HG03442 (cell line): ENCODE results near the gene RASSF6.
A peak's percentile ranks its signal among the peaks of the same experiment; 100 is the strongest.
"Not testable (repeated sequence)": the region's sequence is repeated elsewhere in the genome, so short reads cannot be mapped to it uniquely, and the experiment has no call there.

Experiments used
- ATAC-seq: cut with Tn5 transposase; IDR thresholded peaks from one replicate; pipeline ENCODE4 v1.9.1; 2021; ENCODE audit warnings: mild to moderate bottlenecking, moderate library complexity; ENCODE audit not compliant: unreplicated experiment

Gene RASSF6

GRCh38 chr4:73585345-73585744, 34.9 kb downstream of the RASSF6 start:
- no peak for ATAC-seq

- no peak for ATAC-seq
Observed at GRCh38 chr4:73583666-73584065, 36.6 kb downstream of the RASSF6 start.

DNA sequence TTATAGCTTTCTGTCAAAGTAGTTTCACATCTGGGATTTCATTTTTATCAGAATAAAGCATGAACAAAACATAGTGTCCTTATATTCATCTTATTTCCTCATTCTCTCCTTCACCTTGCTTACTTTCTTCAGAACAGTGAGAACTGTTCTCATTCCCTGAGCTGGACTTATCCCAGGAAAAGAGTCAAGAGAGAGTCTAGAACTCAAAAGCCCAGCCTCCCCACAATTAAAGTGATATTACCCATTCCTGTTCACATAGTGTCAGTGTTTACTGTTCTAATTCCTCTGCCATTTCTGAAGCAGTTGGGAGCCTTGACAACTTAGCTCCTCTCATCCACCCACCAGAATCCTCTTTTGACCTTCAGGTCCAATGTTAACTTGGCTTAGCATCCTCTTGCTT, 42.9 kb downstream of the RASSF6 start:
- ATAC-seq, result no peak

- no peak for ATAC-seq
Observed at GRCh38 chr4:73576381-73576780, 43.9 kb downstream of the RASSF6 start.

DNA sequence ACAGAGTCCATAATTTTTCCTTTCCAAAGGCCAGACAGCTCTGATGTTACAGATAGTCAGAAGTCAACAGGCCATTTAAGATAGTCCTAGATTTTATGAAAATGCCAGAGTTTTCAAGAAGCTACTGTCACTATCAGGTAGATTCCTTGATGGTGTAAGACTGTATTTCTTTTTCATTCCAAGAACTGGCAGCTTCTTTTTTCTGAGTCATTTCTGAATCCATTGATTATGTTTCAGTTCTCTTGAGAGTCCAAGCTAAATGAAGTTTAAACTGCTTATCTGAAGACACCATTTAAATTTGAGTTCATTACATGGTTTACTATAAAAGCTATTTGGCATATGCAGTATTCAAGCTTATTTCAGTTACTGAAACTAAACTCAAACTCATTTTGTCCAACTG, 44.6 kb downstream of the RASSF6 start:
- no peak for ATAC-seq

GRCh38 chr4:73573794-73574528, 46.3 kb downstream of the RASSF6 start:
- peak; percentile 75 for ATAC-seq

DNA sequence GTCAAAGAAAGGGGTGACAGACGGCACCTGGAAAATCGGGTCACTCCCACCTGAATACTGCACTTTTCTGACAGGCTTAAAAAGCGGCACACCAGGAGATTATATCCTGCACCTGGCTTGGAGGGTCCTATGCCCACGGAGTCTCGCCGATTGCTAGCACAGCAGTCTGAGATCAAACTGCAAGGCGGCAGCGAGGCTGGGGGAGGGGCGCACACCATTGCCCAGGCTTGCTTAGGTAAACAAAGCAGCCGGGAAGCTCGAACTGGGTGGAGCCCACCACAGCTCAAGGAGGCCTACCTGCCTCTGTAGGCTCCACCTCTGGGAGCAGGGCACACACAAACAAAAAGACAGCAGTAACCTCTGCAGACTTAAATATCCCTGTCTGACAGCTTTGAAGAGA, 69.4 kb downstream of the RASSF6 start:
- not testable (repeated sequence) for ATAC-seq

DNA sequence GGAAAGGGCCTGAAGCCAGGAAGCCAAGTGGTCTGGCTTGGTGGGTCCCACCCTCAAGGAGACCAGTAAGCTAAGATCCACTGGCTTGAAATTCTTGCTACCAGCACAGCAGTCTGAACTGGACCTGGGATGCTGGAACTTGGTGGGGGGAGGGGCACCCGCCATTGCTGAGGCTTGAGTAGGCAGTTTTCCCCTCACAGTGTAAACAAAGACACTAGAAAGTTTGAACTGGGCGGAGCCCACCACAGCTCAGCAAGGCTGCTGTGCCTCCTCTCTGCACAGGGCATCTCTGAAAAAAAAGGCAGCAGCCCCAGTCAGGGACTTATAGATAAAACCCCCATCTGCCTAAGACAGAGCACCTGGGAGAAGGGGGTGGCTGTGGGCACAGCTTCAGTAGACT, 75.6 kb downstream of the RASSF6 start:
- ATAC-seq, result no peak

- ATAC-seq, result no peak
Observed at GRCh38 chr4:73541251-73541650, 79.0 kb downstream of the RASSF6 start.

DNA sequence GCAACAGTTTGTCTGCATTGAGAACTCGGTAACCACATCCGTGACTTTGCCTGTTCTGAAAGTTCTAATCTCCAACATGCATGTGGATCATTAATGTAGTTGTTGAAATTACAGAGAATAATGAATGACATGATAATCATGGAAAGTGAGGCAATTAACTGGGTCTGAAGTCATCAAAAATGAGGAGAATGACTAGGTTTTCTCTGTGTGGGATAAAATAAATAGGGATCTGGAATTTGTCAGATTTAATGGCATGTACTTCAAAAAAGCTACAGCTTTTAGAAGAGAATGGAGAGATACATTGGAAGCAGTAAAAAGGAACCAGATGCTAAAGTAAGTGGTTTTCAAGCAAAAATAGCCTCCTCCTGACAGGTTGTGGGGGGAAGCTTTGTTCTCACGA, 79.4 kb downstream of the RASSF6 start:
- no peak for ATAC-seq

- ATAC-seq, result no peak
Observed at GRCh38 chr4:73539386-73539785, 80.8 kb downstream of the RASSF6 start.

GRCh38 chr4:73538162-73538561, 82.1 kb downstream of the RASSF6 start:
- ATAC-seq, result no peak

DNA sequence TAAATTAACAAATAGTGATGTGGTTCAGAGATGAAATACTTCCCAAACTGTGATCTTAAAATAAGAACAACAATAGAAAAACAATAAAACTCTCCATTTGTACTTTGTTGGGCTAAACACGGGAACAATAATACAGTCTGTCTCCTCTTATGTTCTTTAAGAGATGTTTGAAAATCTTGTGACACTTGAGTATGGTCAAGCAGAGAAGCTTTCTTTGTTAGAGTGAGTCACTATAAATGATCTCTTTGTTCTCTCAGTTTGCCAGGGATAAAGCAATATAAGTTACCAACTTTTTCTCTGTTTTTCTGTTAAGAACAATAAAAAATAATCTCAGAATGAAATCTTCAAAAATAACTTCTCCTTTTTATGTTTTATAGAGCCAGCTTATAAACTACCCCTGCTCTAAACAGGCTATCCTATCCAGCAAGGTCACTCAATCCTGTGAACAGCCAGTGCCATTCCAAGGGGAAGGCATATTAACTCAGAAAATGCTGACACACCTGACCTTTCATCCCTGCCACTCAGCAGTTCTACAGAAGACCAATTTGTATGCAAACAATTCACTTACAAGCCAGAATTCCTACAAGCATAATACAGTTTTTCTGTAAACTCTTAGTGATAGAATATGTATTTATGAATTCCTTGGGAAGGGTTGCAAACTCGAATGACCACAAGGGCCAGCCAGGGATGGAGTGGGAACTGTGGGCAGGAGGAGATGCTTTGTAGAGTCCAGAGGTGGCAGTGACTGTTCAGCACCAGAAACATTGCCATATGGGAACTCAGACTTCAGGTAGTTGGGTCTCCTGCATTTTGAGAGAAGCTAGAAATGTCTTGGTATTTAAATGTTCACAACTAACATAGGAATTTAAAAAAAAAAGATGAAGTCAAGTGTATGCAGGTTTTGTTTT, 86.5 kb downstream of the RASSF6 start:
- no peak for ATAC-seq

DNA sequence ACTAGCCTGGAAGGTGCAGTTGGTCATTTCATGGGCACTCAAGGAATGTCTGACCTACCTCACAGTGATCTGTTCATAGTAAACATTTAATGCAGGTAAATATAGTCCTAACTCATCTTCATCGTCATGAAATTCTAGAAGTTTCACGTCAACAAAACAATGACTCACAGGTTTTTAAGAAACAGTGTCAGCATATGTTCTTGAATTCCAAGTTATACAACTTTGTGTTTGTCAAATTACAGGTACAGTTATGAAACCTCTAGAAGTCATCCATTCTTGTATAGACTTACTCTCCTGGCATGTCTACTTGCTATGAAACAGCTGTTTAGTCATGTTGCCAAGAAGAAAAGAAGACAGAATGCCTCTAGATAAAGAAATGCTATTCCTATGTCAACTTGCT, 92.1 kb downstream of the RASSF6 start:
- no peak for ATAC-seq

DNA sequence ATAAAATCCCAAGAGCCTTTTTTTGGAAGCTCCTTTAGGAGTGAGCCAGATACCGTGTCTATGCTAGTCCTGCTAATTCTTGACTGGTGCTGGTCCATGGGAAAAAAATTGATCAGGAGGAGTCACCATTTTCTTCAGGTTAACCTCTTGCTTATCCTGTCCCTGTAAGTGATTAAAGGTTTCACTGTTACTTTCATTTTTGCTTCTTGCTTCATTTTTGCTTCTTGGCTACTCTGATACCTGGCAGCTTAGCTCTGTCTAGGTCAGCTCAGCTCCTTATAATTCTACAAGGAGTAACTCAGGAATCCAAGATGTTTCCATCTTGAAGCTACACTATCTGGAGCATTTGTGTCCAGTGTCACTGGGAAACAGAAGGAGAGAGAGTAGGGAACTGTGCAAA, 93.0 kb downstream of the RASSF6 start:
- ATAC-seq, result peak; percentile 61

DNA sequence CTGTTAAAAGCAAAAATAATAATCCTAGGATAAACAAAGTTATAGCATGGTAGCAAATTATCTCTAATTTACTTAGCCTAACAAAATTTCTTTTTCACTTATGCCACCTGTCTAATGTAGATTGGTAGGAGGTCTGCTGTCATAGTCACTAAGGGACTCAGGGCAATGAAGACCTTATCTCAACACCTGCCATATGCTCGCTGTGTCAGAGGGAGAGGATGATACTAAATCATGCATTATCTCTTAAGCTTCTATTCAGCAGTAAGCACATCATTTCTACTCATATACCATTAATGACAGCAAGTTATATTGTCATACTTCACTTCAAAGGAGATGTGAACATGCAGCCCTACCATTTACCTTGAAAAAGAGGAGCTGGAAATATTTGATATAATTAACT, 94.6 kb downstream of the RASSF6 start:
- ATAC-seq, result no peak

DNA sequence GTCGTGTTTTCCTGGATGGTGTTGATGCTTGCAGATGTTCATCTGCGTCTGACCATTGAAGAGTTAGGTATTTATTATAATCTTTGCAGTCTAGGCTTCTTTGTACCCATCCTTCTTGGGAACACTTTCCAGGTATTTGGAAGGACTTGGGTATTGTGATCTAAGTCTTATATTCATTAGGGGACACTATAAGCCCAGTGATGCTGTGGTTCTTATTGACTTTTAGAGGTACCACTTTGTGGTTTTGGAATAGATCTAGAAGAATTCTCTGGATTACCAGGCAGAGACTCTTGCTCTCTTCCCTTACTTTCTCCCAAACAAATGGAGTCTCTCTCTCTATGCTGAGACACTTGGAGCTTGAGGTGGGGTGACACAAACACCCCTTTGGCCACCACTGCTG, 97.1 kb downstream of the RASSF6 start:
- ATAC-seq, result no peak
